WTC11 (cell line): ENCODE data around the gene PLEKHO2. TPM values are rescaled to one million over a fixed set of nuclear protein-coding genes. Genes with fewer than 3 reads are reported as not detected.

ENCODE experiments used
- ATAC-seq: fragments of 200-7000 bp; cut with Tn5 transposase; 2 replicates; pipeline ENCODE4 v1.10.0; 2021; ENCODE audit warnings: mild to moderate bottlenecking, moderate library complexity
- CTCF ChIA-PET: fragments of 300-600 bp; sonication (Branson Sonifier 250); formaldehyde crosslinking; loops from one replicate; lab custom pipeline; 2021; ENCODE audit warnings: antibody characterized with exemption; lab: Charles Lee
- POLR2A ChIA-PET: fragments of 350-600 bp; sonication (Branson Sonifier 250); formaldehyde crosslinking; loops from one replicate; lab custom pipeline; 2021; ENCODE audit warnings: antibody characterized with exemption; lab: Charles Lee
- DNase-seq: peaks from one replicate; pipeline ENCODE4 v3.0.0; 2021; ENCODE audit warnings: low spot score
- H3K27ac Mint-ChIP-seq: 2 replicates; pipeline ENCODE4 v1.8.0; 2021; ENCODE audit warnings: mixed read lengths
- H3K27me3 Mint-ChIP-seq: 2 replicates; pipeline ENCODE4 v1.8.0; 2021; ENCODE audit warnings: low read depth, mild to moderate bottlenecking, moderate library complexity, mixed read lengths
- H3K36me3 Mint-ChIP-seq: 2 replicates; pipeline ENCODE4 v1.8.0; 2021; ENCODE audit warnings: mixed read lengths
- H3K4me1 Mint-ChIP-seq: 2 replicates; pipeline ENCODE4 v1.8.0; 2022; ENCODE audit warnings: mixed read lengths
- H3K4me3 Mint-ChIP-seq: 2 replicates; pipeline ENCODE4 v1.8.0; 2021; ENCODE audit warnings: mild to moderate bottlenecking, moderate library complexity, mixed read lengths
- H3K9me3 Mint-ChIP-seq: 2 replicates; pipeline ENCODE4 v1.8.0; 2021; ENCODE audit warnings: mixed read lengths
- AFF4 ChIP-seq: sonication (generic); formaldehyde crosslinking; IDR thresholded peaks from 2 replicates; pipeline ENCODE4 v1.8.1; 2023; ENCODE audit warnings: mild to moderate bottlenecking, missing genetic modification reagents, borderline replicate concordance
- AR ChIP-seq: fragments of 250-450 bp; sonication (Bioruptor Pico); IDR thresholded peaks from 2 replicates; pipeline ENCODE4 v1.9.0; 2021; ENCODE audit warnings: mild to moderate bottlenecking
- ARID4B ChIP-seq: sonication (generic); formaldehyde crosslinking; IDR thresholded peaks from 2 replicates; pipeline ENCODE4 v1.8.0; 2023; ENCODE audit warnings: missing genetic modification reagents, mild to moderate bottlenecking, borderline replicate concordance
- CBFB ChIP-seq: sonication (generic); formaldehyde crosslinking; IDR thresholded peaks from 2 replicates; pipeline ENCODE4 v1.8.1; 2022; ENCODE audit warnings: mild to moderate bottlenecking, low read depth, missing genetic modification reagents
- ERG ChIP-seq: fragments of 250-450 bp; sonication (Bioruptor Pico); IDR thresholded peaks from 2 replicates; pipeline ENCODE4 v1.8.0; 2021; ENCODE audit warnings: mild to moderate bottlenecking
- FOXJ3 ChIP-seq: sonication (generic); formaldehyde crosslinking; IDR thresholded peaks from 2 replicates; pipeline ENCODE4 v1.9.0; 2021; ENCODE audit warnings: missing genetic modification reagents, mild to moderate bottlenecking, borderline replicate concordance
- JAZF1 ChIP-seq: fragments of 250-450 bp; sonication (Bioruptor Pico); IDR thresholded peaks from 2 replicates; pipeline ENCODE4 v1.9.0; 2021; ENCODE audit warnings: moderate library complexity, mild to moderate bottlenecking, inconsistent platforms
- NR2C2 ChIP-seq: sonication (generic); formaldehyde crosslinking; IDR thresholded peaks from 2 replicates; pipeline ENCODE4 v1.8.0; 2022; ENCODE audit warnings: mild to moderate bottlenecking, missing genetic modification reagents
- NR3C1 ChIP-seq: sonication (generic); formaldehyde crosslinking; conservative IDR thresholded peaks from 2 replicates; pipeline ENCODE4 v1.8.1; 2023; ENCODE audit warnings: low read depth, mild to moderate bottlenecking, missing genetic modification reagents
- PREB ChIP-seq: sonication (generic); formaldehyde crosslinking; IDR thresholded peaks from 2 replicates; pipeline ENCODE4 v1.8.1; 2022; ENCODE audit warnings: mild to moderate bottlenecking, missing genetic modification reagents, moderate library complexity, borderline replicate concordance
- PRRX2 ChIP-seq: fragments of 250-450 bp; sonication (Bioruptor Pico); IDR thresholded peaks from 2 replicates; pipeline ENCODE4 v1.8.0; 2021; ENCODE audit warnings: mild to moderate bottlenecking
- SOX15 ChIP-seq: fragments of 250-450 bp; sonication (Bioruptor Pico); IDR thresholded peaks from 2 replicates; pipeline ENCODE4 v1.9.0; 2021; ENCODE audit warnings: mild to moderate bottlenecking
- USF1 ChIP-seq: sonication (generic); formaldehyde crosslinking; IDR thresholded peaks from 2 replicates; pipeline ENCODE4 v1.8.0; 2022; ENCODE audit warnings: mild to moderate bottlenecking, missing genetic modification reagents
- USF2 ChIP-seq: sonication (generic); formaldehyde crosslinking; IDR thresholded peaks from 2 replicates; pipeline ENCODE4 v1.8.1; 2023; ENCODE audit warnings: mild to moderate bottlenecking, missing genetic modification reagents, moderate library complexity
- ZBTB21 ChIP-seq: sonication (generic); formaldehyde crosslinking; IDR thresholded peaks from 2 replicates; pipeline ENCODE4 v1.8.1; 2023; ENCODE audit warnings: mild to moderate bottlenecking, missing genetic modification reagents, borderline replicate concordance
- ZBTB43 ChIP-seq: sonication (generic); formaldehyde crosslinking; IDR thresholded peaks from 2 replicates; pipeline ENCODE4 v1.8.1; 2023; ENCODE audit warnings: mild to moderate bottlenecking, missing genetic modification reagents
- ZNF416 ChIP-seq: fragments of 250-450 bp; sonication (Bioruptor Pico); IDR thresholded peaks from 2 replicates; pipeline ENCODE4 v1.9.0; 2021; ENCODE audit warnings: mild to moderate bottlenecking, inconsistent platforms
- ZSCAN18 ChIP-seq: fragments of 250-450 bp; sonication (Bioruptor Pico); IDR thresholded peaks from 2 replicates; pipeline ENCODE4 v2.1.2; 2022; ENCODE audit warnings: mild to moderate bottlenecking, moderate library complexity
- total RNA-seq: library from RNA; stranded (reverse); gene quantifications from 3 replicates; pipeline ENCODE4 v1.2.3, GENCODE V29; 2021

The PLEKHO2 gene
- total RNA-seq, 1 experiment from 2014 or later: 22.1 TPM

- Mint-ChIP-seq H3K36me3 (no peaks in the 10 kb centered on the region), H3K9me3 (no peaks in the 10 kb centered on the region), H3K4me3 (no peak overlapping the region), H3K27me3 (no peaks in the 10 kb centered on the region), H3K27ac (no peak overlapping the region), H3K4me1 (peaks cover 3% of the 10 kb centered on the region; the same call in 1 of the 2 replicates)
- CTCF ChIA-PET: interaction anchor here (1.5 kb wide), 1 partner anchor 64 kb away, joined by 5 read pairs; no protein-coding TSS in a partner anchor
- ATAC-seq: no peak
- POLR2A ChIA-PET: interaction anchor here (1.5 kb wide), 1 partner anchor 18 kb away, joined by 4 read pairs; no protein-coding TSS in a partner anchor
- no peak for DNase-seq
- no peak for TF ChIP-seq USF2 (CRISPR knock-in tag)
- no peak for TF ChIP-seq PRRX2 (CRISPR knock-in tag)
- no peak for TF ChIP-seq FOXJ3
- no peak for TF ChIP-seq CBFB (CRISPR knock-in tag)
- no peak for TF ChIP-seq ZBTB21
- TF ChIP-seq USF1 (CRISPR knock-in tag): no peak
- no peak for TF ChIP-seq PREB (CRISPR knock-in tag)
- TF ChIP-seq NR3C1 (CRISPR knock-in tag): no peak
- no peak for TF ChIP-seq ZSCAN18 (CRISPR knock-in tag)
- no peak for TF ChIP-seq ZNF416
- TF ChIP-seq AR (CRISPR knock-in tag): no peak
- no peak for TF ChIP-seq JAZF1 (CRISPR knock-in tag)
- no peak for TF ChIP-seq AFF4 (CRISPR knock-in tag)
- TF ChIP-seq ARID4B: no peak
- TF ChIP-seq ZBTB43 (CRISPR knock-in tag): no peak
- TF ChIP-seq NR2C2: no peak
- TF ChIP-seq SOX15 (CRISPR knock-in tag): no peak
- TF ChIP-seq ERG (CRISPR knock-in tag): no peak
Measured at GRCh38 chr15:64792282-64792681, 49.4 kb upstream of the PLEKHO2 start.
